ENCODE results near the gene MYO1B.

DNA sequence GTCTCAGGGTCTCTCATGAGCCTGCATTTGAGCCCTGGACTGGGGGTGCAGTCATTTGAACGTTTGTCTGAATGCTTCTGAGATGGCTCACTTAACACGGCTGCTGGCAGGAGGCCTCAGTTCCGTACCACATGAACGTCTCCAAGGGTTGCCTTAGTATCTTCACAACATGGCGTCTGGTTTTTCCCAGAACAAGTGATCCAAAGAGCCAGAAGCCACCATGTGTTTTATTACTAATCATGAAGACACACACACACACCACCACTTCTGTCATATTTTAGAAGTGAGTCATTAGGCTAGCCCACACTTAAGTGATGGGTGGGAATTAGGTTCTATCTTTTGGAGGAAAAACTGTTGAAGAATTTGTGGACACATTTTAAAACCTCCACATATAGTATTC lies 15.0 kb upstream of the MYO1B start:
- no peak for TF ChIP-seq YY1 (IDR thresholded peaks at IDR 0.05; ENCODE audit: insufficient read depth, insufficient read length)
- TF ChIP-seq SUZ12 (IDR thresholded peaks at IDR 0.05; ENCODE audit: extremely low read depth, insufficient read depth, insufficient read length) = no peak
- TF ChIP-seq ZNF274 (IDR thresholded peaks at IDR 0.05; ENCODE audit: low read depth, low read length) = no peak
